Right lobe of liver (tissue), 4 donors: ENCODE measurements around the gene KLHL10.

Source experiments
- POLR2A ChIP-seq: fragments of 450-650 bp; IDR thresholded peaks from one replicate; pipeline ENCODE4 v1.6.1; 2017; ENCODE audit warnings: antibody characterized with exemption, mild to moderate bottlenecking
- TF ChIP-seq, protein P1 (sequence below), 4 donors: fragments of 200-600 bp in 3 of 4; fragments of 450-650 bp in 1 of 4; IDR thresholded peaks; one replicate each; pipeline versions ENCODE4 v1.5.1 to v1.8.0; 2016 to 2022; ENCODE audit warnings: antibody characterized with exemption in 4 of 4, mild to moderate bottlenecking in 2 of 4
- donor health status: DM: no; HTN: no; CAD: no.
- donor health status: DM: no; HTN: no; CAD: no.
- donor health status: DM: no; HTN: yes; CAD: no.

DNA sequence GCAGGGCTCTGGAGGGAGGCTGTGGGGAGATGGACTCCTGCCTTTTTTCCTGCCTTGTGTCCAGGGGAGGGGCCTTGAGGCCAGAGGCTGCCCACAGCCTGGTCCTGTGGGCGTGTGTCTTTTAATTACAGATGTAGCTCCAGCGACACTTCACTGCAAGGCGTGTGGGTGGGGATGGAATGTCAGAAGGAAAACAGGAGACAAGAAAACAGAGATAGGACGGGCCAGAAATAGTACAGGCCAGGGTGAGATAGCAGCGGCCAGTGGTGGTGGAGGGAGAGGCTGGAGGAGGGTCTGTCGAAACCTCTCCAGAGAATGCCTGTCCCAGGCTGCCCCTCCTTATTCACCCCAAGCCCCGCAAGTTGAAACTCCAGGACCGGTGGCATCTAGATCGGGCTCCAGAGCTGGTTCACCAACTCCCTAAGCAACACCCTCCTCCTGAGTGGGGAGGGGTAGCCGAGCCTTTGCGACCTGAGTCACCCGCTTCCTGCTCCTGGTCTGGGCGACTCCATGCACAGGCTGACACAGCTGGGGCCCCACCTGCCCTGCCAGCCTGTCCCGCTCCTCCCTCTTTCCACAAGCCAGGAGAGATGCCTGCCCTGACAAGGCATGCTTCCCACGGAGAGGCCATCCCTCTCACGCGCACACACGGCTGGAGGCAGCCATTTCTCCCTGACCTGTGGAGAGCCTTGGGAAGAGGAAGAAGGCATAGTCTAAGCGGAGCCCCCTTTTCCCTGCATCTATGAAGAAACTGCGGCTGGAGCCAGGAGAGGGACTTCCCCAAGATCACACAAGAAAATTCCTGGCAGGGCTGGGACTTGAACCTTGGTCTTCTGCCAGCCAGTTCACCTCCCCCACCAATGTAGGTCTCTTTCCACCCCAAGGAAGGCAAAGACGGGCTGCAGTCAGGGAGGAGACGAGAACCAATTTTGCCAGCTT lies 44.5 kb upstream of the KLHL10 start:
- TF ChIP-seq, protein P1, sequence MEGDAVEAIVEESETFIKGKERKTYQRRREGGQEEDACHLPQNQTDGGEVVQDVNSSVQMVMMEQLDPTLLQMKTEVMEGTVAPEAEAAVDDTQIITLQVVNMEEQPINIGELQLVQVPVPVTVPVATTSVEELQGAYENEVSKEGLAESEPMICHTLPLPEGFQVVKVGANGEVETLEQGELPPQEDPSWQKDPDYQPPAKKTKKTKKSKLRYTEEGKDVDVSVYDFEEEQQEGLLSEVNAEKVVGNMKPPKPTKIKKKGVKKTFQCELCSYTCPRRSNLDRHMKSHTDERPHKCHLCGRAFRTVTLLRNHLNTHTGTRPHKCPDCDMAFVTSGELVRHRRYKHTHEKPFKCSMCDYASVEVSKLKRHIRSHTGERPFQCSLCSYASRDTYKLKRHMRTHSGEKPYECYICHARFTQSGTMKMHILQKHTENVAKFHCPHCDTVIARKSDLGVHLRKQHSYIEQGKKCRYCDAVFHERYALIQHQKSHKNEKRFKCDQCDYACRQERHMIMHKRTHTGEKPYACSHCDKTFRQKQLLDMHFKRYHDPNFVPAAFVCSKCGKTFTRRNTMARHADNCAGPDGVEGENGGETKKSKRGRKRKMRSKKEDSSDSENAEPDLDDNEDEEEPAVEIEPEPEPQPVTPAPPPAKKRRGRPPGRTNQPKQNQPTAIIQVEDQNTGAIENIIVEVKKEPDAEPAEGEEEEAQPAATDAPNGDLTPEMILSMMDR (IDR thresholded peaks at IDR 0.05), result no peak
- TF ChIP-seq POLR2A, result no peak
